Astrocyte of the spinal cord (primary cell): ENCODE data around the gene MINAR1.

Experiments used
- DNase-seq: peaks from one replicate; pipeline ENCODE4 v3.0.0; 2011; ENCODE audit warnings: low read depth, low spot score
- H3K4me3 ChIP-seq: 2 replicates; pipeline ENCODE4 v1.5.1; 2011; ENCODE audit warnings: low read depth, mild to moderate bottlenecking, low read length, moderate library complexity
- in situ Hi-C: cut with HindIII; loops from 2 replicates; pipeline ENCODE4 v1.10.0; 2017; ENCODE audit warnings: low sequenced_read_pairs
- TF ChIP-seq, protein P1 (sequence below): IDR thresholded peaks from 2 replicates; pipeline ENCODE4 v1.5.1; 2012; ENCODE audit warnings: low read depth, mild to moderate bottlenecking, low read length, inconsistent platforms

Gene MINAR1

DNA sequence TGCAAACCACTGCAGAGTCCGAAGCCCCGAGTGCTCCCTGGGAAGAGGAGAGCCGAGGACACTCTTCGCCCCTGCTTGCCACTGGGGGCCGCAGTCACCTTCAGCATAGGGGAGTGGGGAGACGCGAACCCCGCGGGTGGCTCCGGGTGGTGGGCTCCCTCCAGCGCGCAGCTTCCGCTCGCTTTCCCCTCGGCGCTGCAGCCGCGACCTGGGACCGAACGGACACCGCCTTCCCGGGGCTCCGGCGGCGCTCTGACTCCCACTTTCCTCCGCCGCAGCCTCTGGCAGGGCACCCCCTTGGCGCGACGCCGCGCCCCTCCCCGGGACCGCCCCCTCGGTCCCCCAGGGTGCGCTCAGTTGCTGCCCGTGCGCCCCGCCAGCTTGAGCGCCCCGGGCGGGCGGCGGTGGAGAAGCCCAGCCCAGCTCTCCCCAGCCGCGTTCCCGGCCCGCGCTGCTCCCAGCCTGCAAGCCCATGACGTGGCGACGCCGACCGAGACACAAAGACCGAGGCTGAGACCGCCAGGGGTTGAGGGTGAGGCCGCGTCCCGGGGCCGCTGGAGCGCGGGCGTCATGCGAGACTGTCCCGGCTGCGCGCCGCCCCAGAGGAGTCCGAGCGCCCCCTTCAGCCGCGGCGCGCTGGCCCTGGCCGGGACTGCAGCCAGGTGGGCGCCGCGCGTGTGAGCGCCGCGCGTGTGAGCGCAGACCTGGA is at the start of gene MINAR1:
Gene MINAR1, plus strand, starts transcription at position 701 of the 709 bp plus-strand sequence. CDS start 23,812 bp downstream, outside the sequence.
- in situ Hi-C loops = no loop called here
- TF ChIP-seq, protein P1, sequence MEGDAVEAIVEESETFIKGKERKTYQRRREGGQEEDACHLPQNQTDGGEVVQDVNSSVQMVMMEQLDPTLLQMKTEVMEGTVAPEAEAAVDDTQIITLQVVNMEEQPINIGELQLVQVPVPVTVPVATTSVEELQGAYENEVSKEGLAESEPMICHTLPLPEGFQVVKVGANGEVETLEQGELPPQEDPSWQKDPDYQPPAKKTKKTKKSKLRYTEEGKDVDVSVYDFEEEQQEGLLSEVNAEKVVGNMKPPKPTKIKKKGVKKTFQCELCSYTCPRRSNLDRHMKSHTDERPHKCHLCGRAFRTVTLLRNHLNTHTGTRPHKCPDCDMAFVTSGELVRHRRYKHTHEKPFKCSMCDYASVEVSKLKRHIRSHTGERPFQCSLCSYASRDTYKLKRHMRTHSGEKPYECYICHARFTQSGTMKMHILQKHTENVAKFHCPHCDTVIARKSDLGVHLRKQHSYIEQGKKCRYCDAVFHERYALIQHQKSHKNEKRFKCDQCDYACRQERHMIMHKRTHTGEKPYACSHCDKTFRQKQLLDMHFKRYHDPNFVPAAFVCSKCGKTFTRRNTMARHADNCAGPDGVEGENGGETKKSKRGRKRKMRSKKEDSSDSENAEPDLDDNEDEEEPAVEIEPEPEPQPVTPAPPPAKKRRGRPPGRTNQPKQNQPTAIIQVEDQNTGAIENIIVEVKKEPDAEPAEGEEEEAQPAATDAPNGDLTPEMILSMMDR = peak; percentile 17
- peak within 1 kb of the TSS; percentile 25 for H3K4me3 ChIP-seq
- peak; percentile 42 for DNase-seq

GRCh38 chr15:79394231-79394630 is 37.9 kb upstream of the MINAR1 start:
- no peak overlapping the region for H3K4me3 ChIP-seq
- in situ Hi-C loops = no loop called here
- peak; percentile 59 for DNase-seq
- TF ChIP-seq, protein P1 = no peak

- no peak overlapping the region for H3K4me3 ChIP-seq
- TF ChIP-seq, protein P1 = no peak
- in situ Hi-C loops = no loop called here
- DNase-seq = no peak
Observed at GRCh38 chr15:79396850-79397249, 35.3 kb upstream of the MINAR1 start.

- in situ Hi-C loops = no loop called here
- TF ChIP-seq, protein P1 = no peak
- H3K4me3 ChIP-seq = no peak overlapping the region
- DNase-seq = no peak
Observed at GRCh38 chr15:79397269-79397910, 34.7 kb upstream of the MINAR1 start.

DNA sequence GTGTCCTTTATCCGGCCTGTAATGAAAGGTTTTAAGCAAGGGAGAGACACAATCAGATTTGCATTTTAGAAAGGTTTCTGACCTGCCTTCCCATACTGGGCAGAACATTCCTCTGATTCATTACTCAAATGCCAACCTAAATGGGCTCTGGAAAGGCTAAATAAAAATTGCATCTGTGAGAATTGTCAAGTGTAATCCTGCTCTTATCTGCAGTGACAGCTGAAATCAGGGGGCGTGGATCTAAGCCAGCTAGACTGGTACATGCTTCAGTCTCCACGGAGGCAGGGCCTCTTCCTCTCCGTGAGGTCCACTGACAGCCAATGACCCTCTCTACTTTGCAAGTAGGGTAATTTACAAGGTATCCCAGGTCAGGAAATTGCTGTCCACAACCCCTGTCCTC is 32.5 kb upstream of the MINAR1 start:
- TF ChIP-seq, protein P1 = no peak
- in situ Hi-C loops = no loop called here
- DNase-seq = no peak
- H3K4me3 ChIP-seq = no peak overlapping the region

DNA sequence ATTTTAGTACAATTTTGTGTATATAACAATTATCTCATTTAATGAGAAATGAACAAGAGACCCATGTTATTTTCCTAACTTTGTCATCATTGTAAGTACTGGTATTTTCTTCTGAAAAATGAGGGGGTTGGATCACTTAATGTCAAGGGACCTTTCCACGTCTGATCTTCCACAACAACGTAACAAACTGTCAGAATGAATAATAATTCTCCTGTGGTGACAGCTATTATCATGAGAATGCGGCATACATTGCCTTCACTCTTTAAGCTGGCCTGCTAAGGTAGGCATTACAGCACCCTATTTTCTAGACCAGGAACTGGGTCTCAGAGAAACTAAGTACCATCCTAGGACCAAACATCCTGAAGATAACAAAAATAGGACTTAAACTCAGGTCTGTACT is 31.5 kb upstream of the MINAR1 start:
- in situ Hi-C loops = no loop called here
- TF ChIP-seq, protein P1 = no peak
- no peak for DNase-seq
- no peak overlapping the region for H3K4me3 ChIP-seq
